ENCODE data around the gene PSIP1.
"Not testable (repeated sequence)": the region's sequence is repeated elsewhere in the genome, so short reads cannot be mapped to it uniquely, and the experiment has no call there.

Gene PSIP1

DNA sequence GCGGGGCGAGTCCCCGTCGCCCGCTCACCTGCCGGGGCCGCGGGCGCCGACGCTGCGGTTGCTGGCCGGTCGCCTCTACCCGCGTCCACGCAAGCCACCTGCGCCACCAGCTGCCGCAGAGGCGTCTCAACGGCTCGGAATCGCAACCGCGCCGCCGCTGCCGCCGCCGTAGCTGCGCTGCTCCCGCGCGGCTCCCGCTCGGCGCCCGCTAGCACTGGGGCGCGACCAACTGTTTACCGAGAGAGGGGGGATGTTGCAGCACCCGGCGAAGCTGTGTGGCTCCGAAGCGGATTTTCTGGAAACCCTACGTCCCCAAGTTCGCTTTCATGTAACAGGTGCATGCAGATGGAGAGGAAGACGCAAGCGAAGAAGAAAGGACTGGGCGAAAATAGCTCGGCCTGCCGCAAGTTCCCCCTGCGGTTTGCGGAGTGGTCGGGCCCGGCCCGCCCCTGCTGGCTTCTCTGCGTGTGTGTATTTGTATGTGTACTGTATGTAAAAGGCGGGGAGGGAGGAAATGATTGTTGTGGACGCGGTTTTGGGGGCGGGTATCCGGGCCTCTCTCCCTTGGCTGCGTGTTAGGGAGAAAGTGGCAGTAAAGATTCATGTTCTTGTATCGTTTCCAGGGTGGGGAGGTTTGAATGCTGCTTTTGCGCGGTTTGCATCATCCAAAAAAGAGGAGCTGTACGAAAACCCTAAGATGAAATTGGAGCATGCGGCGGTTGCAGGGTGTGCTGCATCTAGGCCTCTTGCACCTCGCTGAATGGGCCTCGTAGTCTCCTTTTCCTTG is at the start of gene PSIP1:
Gene PSIP1, minus strand, starts transcription at position 182 of the 787 bp plus-strand sequence. CDS start 782 bp downstream, outside the sequence.
- no peak for FAIRE-seq

DNA sequence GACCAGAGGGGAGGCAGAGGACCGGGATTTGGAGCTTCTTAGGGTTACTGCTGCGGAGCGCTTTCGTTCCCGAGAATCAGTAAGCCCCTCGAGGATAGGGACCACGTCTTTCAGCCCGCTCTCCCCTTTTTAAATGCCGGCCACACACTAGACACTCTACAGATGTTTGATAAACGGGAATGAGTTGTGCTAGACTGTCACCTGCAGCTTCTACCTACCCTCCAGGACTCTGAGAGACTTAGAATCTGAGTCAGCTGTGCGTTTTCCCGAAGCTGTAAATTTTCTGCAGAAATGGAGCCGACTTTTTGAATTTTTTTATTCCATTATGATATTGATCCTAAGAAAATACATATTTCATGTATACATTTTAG is 42.7 kb upstream of the PSIP1 start:
- FAIRE-seq, result no peak

DNA sequence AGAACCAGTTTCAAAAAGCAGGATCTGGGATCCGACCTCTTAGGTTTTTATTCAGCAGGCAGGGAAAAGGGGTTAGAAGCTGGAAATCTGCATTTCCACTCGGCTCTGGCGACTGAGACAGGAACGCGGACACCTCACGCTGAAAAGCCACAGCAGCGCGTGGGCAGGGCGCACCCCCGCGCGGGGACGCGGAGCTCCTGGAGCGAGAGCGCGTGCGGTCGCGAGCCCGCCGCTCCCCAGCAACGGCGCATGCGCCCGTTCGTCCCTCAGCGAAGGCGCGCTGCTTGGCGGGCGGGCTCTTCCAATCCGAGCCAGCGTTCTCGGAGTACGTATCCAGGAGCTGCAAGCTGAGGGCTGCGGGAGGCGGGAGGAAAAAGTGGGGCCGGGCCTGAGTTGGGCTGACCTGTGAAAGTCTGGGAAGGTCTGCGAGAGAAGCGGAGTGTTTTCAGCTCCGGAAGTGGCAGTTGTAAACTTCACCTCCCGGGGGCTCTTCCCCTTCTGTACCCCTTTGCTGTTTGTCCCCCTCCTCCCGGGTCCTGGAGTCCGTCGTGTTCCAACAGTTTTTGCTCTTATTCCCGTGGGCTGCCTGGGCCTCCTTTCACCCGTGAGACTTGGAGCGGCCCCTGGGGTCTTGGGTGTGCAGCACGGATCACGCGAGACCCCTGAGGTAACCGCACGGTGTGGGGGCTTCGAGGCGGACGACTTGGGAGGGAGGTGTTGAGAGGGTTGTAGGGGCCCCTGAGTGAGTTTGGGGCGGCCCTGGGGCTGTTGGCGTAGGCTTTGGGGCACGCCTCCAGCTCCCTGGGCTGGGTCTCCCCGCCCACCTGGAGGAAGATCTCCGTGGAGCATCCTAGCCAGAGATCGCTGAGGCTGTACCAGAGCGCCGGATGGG is 42.1 kb upstream of the PSIP1 start, which contains the start of gene CCDC171:
Gene CCDC171, plus strand, starts transcription at position 408 of the 892 bp plus-strand sequence. CDS start 11,046 bp downstream, outside the sequence.
- FAIRE-seq, result no peak

DNA sequence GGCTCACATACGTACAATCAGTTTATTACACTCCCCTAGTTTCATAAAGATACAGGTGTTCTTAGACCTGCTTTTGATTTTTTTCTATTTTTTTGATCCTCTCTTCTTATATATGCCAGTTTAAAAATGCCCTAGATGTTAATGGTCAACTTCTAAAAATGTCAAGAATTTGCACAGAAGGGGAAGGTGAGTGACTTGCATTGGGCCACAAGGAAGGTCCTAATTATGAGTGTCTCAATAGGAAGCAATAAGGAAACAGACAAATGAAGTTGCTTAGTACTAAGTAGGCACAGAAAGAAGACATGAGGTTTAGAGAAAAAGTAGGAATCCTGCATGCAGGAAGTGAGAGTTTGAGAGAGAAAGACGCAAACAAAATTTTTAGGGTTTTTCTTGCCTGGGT is 38.8 kb upstream of the PSIP1 start:
- FAIRE-seq, result no peak

DNA sequence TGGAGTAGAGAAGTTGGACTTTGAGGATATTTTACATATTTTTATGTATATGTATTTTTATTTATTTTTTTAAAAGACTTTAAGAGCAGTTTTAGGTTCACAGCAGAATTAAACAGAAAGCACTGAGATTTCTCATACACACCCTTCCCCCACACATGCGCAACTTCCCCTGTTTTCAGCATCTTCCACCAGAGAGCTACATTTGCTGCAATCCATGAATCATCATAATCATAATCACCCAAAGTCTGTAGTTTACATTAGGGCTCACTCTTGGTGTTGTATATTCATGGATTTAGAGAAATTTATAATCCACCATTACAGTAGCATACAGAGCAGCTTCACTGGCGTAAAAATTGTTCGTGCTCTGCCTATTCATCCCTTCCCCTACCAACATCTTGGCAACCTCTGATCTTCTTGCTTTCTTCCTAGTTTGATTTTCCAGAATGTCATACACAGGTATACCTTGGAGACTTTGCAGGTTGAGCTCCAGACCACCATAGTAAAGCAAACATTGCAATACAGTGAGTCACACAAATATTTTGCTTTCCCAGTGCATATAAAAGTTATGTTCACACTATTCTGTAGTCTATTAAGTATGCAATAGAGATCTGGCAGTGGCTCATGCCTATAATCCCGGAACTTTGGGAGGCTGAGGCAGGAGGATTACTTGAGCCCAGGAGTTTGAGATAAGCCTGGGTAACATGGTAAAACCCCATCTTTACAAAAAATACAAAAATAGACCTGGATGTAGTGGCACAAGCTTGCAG is 32.5 kb upstream of the PSIP1 start:
- no peak for FAIRE-seq

DNA sequence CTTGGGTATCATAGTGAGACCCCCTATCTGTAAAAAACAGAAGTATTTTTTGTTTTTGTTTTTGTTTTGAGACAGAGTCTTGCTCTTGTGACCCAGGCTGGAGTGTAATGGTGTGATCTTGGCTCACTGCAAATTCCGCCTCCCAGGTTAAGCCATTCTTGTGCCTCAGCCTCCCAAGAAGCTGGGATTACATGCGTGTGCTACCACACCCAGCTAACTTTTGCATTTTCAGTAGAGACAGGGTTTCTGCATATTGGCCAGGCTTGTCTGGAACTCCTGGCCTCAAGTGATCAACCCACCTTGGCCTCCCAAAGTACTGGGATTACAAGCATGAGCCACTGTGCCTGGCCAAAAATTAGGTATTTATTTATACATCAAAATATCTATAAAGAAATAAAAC is 31.9 kb upstream of the PSIP1 start:
- FAIRE-seq, result no peak

DNA sequence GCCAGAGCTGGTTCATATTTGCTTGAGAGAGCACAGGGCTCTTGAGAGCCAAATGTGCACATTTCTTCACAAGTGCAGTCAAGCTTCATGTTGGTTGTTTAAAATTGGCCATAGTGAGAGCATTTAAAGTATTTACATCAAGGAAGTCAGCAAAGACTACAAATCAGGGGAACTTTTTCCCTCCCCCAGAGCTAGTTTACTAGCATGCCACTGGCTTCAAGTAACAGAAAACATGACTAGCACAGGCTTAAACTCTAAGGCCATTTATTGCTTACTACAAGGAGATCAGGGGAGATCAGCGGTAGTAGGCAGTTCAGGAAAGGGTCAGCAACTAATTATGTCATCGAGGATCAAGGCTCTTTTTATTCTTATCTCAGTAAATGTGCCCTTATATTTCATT is 31.1 kb upstream of the PSIP1 start:
- no peak for FAIRE-seq

DNA sequence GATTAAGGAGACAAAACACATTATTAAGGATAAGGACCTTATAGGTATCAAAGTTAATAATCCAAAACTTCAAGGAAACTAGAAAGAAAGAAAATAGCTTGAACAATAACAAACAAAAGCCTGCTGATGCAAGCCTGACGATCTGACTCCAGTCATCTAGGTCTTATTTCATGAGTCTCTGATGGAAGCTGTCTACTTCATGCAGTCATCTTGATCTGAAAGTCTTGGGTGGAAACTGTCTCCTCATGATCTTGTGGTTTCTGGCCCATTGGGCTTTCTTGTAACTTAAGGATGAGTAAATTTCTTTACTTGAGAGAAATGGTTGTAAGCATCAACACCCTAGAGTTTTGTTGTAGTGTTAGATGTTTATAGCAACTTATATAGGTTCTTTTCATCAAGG is 20.6 kb upstream of the PSIP1 start:
- no peak for FAIRE-seq

DNA sequence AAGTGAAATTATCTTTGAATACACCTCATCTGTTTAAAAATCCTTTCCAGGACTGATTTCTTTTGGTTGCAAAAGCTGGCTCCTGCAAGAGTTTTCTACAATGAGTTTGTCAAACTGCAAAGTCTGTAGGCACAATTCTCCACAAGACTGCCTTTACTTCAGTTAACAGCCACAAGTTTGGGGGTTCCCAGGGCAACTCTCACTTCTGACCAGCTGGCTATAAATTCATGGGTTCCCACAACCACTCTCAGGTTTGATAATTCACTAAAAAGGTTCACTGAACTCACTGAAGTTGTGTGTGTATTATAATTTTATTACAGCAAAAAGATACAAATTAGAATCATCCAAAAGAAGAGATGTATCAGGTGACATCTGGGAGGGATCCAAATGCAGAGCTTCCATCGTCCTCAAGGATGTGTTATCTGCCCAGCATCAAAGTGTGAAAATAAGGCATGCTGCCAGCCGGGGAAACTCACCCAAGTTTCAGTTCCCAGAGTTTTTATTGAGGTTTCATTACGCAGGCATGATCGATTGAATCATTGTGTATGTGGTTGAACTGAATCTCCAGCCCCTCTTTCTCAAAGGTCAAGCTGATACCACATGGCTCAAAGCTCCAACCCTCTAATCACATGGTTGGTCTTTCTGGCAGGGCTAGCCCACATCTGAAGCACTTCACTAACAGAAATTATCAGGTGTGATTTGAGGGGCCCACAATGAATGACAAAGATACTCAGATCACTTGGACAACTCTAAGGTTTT is 19.0 kb upstream of the PSIP1 start:
- no peak for FAIRE-seq

DNA sequence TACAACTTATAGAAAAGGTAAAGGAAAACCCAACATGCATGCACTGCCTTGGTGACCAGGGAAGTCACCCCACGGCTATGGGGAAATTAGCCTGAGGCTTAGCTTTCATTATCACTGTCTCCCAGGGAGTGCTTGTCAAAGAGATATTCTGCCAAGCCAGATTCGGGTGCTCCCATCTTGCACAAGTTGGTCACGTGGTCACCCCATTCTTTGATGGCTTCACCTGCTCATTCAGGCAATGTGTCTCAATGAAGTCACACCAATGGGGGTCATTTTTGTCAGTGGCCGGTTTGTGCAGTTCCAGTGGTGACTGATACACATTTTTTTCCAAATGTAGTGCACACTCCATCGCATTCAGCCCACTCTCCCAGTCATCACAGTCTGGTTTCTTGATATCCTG is 16.3 kb upstream of the PSIP1 start:
- not testable (repeated sequence) for FAIRE-seq

DNA sequence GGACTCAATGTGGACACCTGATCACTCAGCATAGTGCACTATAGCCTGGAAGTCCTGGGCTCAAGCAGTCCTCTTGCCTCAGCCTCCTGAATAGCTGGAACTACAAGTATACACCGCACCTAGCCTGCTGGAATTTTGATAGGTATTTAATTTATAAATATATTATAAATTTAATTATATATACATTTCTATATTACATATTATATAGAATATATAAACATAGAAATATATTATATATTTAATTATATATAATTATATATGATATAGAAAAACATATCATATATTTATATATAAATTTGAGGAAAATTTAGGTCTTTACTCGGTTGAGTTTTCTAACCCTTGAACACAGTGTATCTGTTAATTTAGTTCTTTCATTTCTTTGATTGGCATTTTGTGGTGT is 15.2 kb upstream of the PSIP1 start:
- no peak for FAIRE-seq

DNA sequence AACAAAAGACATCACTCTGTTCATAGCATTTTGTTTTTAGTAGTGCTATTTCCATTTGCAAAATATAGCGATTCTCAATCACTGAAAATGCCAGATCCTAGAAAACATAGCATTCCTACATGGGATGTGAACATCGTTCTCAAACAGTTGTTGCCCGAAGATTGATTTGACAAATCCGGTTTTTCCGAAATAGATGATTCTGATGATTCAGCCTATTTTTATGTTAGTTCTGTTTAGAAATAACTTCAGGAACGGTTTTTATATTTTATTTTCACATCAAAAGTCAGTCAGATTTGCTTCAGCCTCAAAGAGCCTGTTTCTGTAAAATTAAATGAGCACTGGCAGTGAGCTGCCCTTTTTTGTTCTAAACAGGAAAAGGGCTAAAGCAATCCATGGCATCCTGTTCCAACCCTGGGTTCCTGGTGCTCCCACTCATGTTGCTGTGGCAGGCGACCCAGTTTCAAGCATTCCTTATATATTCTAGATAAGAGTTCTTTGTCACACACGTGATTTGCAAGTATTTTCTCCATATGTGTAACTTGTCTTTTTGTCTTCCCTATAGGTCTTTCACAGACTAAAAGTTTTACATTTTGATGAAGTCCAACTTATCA is 14.2 kb upstream of the PSIP1 start:
- no peak for FAIRE-seq

DNA sequence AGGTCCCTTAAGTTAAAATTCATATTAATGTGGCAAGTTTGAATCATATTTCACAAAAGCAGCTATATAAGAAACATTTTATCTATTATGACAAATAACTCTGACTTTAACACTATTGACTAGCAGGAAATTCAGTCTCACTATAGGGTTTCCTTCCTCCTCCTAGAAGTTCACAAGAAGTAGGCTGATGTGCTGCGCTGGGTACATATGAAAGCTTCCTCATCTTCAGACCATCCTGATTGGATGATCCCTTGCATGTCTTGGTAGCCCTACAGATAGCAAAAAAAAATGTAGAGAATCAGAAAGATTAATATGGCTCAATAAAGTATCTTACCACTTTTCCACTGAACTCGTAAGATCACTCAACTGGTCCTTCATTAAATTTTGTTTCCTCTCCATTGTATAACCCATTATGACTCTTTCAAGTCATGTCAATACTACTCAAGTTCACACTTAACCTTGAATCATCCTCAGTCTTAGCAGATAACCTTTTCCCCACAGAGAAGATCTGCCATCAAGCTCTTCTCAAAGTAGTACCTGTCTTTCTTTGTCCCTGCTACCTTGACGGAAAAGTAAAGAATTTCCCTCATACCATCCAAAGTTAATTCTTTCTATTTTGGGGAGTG is 11.5 kb upstream of the PSIP1 start:
- no peak for FAIRE-seq

DNA sequence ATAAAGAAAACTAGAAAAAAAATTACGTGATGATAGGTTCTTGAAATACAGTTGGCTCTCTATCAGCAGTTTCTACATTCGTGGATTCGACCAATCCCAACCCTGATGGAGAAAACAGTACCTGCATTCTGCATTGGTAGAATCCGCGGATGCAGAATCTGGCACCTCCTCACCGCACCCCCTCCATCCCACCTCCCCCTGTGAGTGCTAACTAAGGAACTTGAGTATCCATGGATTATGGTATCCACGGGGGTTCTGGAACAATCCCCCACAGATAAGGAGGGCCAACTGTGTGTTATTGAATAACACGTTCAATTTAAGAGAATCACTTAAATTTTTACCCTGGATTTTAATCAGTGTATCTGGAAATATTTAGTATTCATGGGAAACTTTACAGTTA is 10.5 kb upstream of the PSIP1 start:
- no peak for FAIRE-seq

DNA sequence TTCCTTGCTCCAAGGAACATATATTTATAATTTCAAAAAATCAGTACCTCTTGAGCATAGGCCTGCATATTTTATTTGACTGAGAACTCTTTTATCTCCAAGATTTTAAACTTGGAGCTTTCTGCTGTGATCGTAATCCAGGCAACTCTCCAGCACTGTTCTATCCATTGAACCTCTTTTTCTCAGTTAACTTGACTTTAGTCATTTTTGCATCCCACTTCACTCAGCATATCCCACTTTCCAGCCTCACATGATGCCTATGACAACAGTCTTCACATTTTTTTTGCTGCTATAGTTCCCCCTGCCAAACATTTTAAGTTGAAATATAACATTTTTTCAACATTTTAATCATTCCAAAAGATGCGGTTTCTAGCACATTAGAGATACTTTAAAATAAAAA is 9.1 kb upstream of the PSIP1 start:
- FAIRE-seq, result no peak

DNA sequence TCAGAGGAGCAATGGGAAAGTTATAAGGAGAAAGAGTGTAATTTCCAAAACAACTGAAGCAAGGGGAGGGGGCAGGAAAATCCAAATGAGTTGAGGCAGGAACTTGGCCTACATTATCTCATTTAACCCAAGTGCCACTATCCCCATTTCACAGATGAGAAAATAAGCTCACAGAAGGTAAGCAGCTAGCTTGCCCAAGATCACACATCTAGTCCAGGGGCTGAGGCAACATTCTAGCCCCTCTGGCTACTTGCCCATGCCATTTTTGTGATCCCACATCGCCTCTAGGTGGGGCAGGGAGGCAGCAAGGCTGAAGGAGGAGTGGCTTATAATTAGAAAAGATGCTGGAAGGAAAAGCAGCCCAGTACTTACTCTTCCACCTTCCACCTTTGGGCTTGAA is 2.6 kb upstream of the PSIP1 start:
- FAIRE-seq, result no peak

DNA sequence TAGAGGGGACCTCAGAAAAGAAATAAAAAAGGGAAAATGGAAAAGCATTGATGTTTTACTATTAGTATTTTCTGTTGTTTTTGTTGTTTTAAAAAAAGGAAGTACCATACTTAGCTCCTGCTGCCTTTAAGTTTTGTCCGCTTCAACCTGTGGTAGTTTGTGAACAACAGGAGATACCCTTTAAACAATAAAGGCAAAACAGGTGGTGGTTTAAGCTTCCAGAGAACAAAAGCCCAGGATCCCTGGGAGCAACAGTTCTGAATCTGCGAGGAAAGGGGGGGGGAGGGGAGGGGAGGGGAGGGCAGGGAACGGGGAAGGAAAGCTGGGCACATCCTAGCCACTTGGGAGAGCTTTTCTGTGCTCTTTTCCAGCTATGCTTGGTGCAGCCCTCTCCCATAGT is 2.1 kb upstream of the PSIP1 start:
- no peak for FAIRE-seq

DNA sequence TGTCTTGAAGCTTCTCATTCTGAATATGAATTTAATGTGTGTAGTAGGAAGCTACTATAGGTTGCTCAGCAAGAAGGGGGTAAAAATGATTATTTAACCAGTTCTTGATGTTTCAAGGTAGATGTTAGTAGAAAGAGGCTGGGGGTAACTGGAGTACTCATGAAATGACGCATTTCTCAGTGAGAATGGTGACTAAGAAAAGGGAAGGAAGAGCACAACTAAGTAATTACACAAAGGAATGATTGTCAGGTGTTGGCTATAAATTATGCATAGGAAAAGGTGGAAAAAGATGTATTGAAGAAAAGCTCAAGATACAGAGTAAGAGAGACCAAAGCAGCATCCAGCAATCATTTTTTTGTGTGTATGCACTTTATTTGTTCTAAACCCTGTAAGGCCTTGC is 1.4 kb upstream of the PSIP1 start:
- FAIRE-seq, result no peak

DNA sequence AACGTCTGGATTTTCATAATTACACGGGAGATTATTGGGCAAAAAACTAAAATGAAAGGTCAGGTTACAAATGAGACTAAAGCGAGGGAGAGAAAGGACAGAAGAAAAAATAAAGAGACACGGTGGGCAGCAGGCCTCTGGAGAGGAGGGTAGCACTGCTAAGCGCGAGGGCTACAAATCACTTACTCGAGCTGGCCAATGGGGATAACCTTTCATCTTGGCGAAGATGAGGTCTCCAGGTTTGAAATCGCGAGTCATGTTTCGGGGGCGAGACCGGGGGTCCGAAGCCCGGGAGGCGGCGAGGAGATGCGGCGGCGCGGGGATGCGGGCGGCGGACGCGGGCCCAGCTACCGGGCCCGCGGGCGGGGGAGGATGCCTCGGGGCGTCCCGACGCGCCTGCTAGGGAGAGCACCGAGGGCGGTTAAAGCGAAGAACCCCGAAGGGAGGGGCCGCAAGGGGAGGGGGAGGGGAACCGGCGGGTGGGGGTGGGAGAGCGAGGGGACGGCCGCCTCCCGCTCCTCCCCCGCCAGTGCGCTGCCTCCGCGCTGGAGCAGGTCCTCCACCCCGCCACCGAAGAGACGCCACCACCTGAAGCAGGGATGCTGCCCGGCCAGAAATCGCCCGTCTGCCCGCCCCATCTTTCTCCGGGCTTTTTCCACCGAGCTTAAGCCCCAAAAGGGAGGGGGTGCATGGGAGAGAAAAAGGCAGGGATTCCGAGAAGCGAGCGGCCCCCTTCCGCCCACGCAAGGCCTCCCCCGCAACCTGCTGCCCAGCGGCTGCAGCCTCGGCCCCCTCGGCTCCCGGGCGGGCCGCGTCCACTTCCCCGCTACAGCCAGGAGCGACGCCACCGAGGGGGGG is 610 bp downstream of the PSIP1 start:
- FAIRE-seq, result no peak

DNA sequence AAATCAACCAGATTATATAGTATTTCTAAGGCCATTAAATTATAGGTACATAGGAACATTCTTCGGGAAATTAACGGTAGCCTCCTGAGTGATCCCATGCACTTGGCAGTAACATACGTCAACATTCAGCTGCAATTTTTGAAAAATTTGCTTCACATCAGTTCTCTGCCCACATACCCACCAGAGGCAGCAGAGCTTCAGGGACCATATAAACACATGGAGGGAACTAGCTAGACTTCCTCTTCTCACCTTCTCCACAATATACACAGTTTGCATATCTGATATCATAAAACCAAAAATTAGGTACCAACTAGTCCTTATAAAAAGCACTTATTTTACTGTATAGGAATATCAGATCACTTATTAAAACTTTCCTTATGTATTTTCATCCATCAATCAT is 4.8 kb downstream of the PSIP1 start:
- no peak for FAIRE-seq

Data from endometrium (tissue), 2 donors.